HG02885 (cell line): ENCODE measurements around the gene CAB39L.

Source experiments
- ATAC-seq: cut with Tn5 transposase; IDR thresholded peaks from one replicate; pipeline ENCODE4 v1.9.1; 2021; ENCODE audit warnings: mild to moderate bottlenecking; ENCODE audit not compliant: unreplicated experiment, poor library complexity

CAB39L gene

GRCh38 chr13:49443357-49443703 lies 534 bp downstream of the CAB39L start:
- no peak for ATAC-seq

GRCh38 chr13:49441846-49442245 lies 2.0 kb downstream of the CAB39L start:
- no peak for ATAC-seq

GRCh38 chr13:49441312-49441711 lies 2.6 kb downstream of the CAB39L start:
- ATAC-seq = no peak

GRCh38 chr13:49439609-49440008 lies 4.3 kb downstream of the CAB39L start:
- ATAC-seq = no peak

- ATAC-seq = no peak
These were observed 6.2 kb downstream of the CAB39L start for GRCh38 chr13:49437705-49438104.

DNA sequence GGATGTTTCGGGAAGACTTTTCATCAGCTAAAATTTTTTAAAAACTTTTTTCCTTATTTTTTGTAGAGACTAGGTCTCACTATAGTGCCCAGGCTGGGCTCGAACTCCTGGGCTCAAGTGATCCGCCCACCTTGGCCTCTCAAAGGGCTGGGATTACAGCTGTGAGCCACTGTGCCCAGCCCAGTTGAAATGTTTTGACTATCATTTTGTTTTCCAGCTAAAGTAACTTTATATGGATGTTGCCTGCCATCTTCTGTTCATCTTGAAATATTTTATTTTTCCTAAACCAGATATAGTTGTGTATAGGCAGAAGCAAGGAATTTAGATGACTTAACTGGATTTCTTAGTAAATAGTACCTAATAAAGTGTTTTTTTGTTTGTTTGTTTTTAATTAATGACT lies 7.0 kb downstream of the CAB39L start:
- no peak for ATAC-seq

- no peak for ATAC-seq
These were observed 7.9 kb downstream of the CAB39L start for GRCh38 chr13:49435992-49436391.

DNA sequence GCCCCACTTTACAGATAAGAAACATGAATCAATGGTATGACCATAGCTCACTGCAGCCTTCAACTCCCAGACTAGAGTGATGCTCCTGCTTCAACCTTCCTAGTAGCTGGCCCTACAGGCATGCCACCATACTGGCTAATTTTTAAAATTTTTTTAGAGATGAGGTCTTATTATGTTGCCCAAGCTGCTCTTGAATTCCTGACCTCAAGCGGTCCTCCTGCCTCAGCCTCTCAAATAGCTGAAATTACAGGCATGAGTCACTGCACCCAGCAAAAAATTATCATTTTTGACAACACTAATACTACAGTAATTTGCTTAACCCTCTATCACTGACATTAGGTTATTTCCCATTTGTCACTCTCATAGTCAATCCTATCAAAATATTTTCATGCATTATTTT lies 14.7 kb downstream of the CAB39L start:
- ATAC-seq = no peak

- no peak for ATAC-seq
These were observed 15.7 kb downstream of the CAB39L start for GRCh38 chr13:49428041-49428763.

DNA sequence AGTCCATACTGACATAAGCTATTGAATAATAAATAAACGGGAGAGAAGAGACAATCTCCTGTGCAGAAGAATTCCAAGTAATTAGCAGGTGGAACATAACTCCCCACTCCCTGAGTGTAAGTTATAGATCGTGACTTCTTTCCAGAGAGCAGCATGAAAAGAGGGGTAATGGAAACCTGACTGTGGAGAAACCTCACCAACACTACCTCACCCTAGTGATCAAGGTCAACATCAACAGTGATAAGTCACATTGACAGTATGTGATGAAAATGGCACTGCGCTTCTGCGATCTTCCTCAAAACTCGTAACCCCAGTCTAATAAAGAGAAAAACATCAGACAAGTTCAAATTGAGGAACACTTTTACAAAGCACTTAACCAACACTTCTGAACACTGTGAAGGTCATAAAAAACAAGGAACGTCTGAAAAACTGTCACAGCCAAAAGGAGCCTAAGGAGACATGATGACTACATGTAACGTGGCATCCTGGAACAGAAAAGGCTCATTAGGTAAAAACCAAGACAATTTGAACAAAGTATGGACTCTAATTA lies 19.8 kb downstream of the CAB39L start:
- no peak for ATAC-seq

DNA sequence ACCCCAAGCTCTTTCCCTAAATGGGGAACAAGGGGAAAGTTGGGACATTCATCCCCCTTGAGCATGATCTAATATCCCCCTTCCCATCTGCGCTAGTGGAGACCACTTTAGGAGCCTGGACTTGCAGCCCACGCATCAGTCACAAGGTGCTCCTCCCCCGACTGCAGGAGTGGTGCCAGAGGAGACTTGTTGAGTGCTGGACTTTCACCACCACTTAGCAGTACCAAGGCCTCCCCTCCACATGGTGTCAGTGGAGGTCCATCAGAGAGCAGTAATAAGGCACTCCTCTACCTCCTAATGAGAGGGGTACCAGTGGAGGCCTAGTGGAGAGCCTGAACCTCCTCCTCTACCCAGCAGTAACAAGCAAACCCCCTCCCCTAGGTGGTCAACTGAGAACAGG lies 22.5 kb downstream of the CAB39L start:
- peak; percentile 83 for ATAC-seq

GRCh38 chr13:49419276-49419675 lies 24.6 kb downstream of the CAB39L start:
- ATAC-seq = no peak

GRCh38 chr13:49418206-49418605 lies 25.7 kb downstream of the CAB39L start:
- no peak for ATAC-seq

- no peak for ATAC-seq
These were observed 26.7 kb downstream of the CAB39L start for GRCh38 chr13:49417161-49417560.

GRCh38 chr13:49412749-49413148 lies 31.1 kb downstream of the CAB39L start:
- ATAC-seq = no peak

DNA sequence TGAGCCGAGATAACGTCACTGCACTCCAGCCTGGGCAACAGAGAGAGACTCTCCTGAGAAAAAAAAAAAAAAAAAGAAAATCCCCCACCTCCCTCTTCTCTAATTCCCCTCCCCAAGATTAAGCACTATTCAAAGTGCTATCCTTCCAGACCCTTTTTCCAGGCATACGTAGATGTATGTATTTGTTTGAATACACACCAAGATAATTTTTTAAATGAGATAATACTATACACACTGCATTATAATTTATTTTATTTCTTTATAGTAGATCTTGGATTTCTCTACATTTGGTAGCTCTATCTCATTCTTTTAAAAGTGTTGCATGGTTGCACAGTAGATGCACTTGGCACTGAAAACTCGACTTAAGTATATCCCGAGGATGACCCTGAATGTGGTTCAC lies 32.5 kb downstream of the CAB39L start:
- ATAC-seq = no peak

GRCh38 chr13:49410477-49410876 lies 33.4 kb downstream of the CAB39L start:
- peak; percentile 56 for ATAC-seq

- no peak for ATAC-seq
These were observed 33.9 kb downstream of the CAB39L start for GRCh38 chr13:49410006-49410405.

DNA sequence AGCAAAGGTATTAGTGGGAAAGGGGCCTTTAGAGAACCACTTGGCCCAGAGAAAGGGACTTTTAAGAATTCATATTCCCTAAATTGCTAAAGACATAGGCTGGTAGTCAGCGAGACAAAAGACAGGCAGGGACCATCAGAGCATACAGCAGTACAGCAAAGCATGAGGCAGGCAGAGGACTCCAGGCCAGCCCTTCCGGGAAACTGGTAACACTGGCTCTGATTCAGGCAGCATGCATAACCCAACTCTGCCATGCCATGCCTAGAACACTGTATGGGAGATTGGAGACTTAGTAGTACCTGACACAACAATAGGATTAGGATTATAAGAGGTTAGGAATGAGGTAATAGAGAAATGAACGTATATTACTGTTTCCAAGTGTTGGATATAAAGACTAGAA lies 34.9 kb downstream of the CAB39L start:
- ATAC-seq = no peak

- ATAC-seq = no peak
These were observed 35.9 kb downstream of the CAB39L start for GRCh38 chr13:49407936-49408335.

- ATAC-seq = no peak
These were observed 36.8 kb downstream of the CAB39L start for GRCh38 chr13:49407068-49407467.

DNA sequence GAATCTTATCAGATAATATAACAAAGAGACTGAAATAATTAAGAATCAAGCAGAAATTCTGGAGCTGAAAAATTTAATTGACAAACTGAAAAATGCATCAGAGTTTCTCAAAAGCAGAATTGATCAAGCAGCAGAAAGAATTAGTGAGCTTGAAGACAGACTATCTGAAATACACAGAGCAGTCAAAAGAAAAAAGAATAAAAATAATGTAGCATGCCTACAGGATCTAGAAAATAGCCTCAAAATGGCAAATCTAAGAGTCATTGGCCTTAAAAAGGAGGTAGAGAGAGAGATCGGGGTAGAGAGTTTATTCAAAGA lies 39.2 kb downstream of the CAB39L start:
- ATAC-seq = no peak
